GM10847 (cell line): ENCODE results near the gene ITPA.

Experiments
- POLR2A ChIP-seq: IDR thresholded peaks from 2 replicates; pipeline ENCODE4 v1.6.1; 2011; ENCODE audit not compliant: insufficient read length; ENCODE audit errors: extremely low read depth

Gene ITPA

GRCh38 chr20:3218307-3218988 is 9.2 kb downstream of the ITPA start:
- TF ChIP-seq POLR2A: no peak

DNA sequence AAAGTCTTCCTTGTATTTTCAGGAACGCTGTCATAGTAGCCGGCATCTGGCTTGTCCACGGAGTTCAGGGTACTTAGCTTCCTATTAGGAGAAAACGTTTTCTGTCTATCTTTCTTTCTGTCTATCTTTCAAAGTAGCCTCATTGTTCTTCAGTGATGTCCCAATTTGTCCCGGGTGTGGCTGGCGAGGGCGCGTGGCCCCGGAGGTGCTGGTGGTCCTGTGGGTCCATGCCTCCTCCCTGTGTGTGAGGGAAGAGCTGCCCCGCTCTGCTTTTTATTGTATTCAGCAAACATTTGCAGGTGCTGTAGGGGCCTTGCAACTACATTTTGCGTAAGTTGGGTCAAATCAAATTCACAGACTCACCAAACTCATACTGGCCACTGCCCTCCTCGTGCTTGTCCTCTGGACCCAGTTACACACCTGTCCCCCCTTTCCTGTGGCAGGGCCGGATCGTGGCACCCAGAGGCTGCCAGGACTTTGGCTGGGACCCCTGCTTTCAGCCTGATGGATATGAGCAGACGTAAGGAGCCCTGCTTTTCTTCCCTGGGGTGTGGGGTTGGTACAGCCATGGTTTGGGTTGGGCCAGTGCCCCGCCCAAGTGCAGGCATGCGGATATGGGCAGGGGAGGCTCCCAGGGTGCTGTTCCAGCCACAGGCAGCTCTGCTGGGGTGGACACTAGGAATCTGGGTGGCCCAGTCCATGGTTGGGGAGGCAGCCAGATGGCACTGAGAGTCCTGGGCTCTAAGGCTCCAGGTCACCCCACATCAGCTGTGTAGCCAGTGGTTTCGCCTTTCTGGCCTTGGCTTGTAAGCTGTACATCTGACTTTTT is 12.3 kb downstream of the ITPA start:
- TF ChIP-seq POLR2A: no peak

GRCh38 chr20:3222635-3223600 is 13.6 kb downstream of the ITPA start:
- TF ChIP-seq POLR2A: no peak

DNA sequence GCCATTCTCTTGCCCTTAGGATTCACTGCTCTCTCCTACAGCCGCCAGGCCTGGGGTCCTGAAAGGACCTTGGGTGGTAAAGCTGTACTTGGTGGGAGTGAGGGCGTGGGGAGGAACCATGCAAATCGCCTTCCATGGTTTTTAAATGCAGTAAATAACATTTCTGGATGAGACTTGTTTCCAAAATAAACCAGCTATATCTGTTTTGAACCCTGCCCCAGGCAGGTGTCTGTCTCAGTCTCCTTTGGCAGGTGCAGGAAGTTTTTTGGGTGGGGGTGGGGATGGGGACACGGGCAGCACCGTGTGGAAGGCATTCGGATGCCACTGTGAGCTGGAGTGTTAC is 14.3 kb downstream of the ITPA start:
- TF ChIP-seq POLR2A: no peak

GRCh38 chr20:3223994-3224680 is 14.8 kb downstream of the ITPA start:
- no peak for TF ChIP-seq POLR2A

DNA sequence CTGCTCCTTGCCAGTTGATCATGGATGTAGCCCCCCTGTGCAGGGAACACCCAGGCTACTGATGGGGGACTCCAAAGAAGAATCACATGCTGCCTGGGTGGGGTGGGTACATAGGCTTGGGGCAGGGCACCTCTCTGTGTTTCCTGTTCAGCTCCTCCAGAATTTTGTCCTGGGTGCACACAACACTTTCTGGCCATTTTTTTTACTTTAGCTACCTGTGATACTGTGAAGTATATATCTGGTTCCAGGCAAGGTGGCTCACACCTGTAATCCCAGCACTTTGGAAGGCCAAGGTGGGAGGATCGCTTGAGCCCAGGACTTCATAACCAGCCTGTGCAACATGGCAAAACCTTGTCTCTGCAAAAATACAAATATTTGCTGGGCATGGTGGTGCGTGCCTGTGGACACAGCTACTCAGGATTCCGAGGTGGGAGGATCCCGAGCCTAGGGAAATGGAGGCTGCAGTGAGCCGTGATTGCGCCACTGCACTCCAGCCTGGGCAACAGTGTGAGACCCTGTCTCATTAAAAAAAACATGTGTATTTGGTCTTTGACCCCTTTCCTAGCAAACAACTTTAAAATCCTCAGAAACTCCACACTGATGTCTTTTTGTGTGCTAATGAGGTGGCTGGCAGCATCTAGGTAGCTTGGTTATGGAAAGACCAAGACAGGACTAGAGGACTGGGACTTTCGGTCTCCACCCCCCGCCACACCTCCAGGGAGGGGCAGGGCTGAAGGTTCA is 15.6 kb downstream of the ITPA start:
- TF ChIP-seq POLR2A: no peak

- TF ChIP-seq POLR2A: no peak
Measured at GRCh38 chr20:3226093-3226492, 16.8 kb downstream of the ITPA start.

DNA sequence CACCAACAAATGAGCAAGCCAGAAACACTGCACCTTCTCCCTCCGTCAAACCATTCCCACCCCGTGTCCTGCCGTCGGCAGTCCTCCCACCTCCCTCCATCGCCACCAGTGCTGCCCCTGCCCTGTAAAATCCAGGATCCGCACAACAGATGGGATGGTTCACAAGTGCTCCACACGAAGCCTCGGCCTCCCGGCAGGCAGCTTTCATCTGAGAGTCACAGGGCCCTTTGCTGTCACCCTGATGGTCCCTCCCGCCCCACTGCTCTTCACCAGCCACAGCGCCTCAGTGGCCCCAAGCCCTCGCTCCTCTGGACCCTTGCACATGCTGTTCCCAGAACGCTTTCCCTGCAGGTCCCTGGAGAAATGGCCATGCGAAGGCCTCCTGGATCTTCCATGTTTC is 17.6 kb downstream of the ITPA start:
- no peak for TF ChIP-seq POLR2A

- no peak for TF ChIP-seq POLR2A
Measured at GRCh38 chr20:3227506-3227905, 18.2 kb downstream of the ITPA start.

- TF ChIP-seq POLR2A: no peak
Measured at GRCh38 chr20:3227936-3228749, 18.8 kb downstream of the ITPA start.

GRCh38 chr20:3228750-3229032 is 19.4 kb downstream of the ITPA start:
- no peak for TF ChIP-seq POLR2A

DNA sequence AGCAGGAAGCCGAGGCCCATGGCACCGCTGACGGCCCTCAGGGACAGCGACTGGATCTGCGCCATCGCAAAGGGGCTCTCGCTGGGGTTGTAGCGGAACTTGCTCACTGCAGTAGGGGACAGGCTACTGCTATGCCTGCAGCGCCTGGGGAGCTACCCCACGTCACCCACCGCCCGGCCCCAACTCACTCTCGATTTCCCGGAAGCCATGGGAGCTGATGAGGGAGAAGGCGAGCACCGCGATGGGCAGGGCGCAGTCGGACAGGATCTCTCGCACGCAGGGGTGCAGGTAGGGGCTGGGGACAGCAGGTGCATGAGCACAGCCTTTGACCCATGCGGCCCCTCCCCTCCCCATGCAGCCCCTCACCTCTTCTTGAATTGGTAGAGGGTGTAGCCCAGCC is 19.9 kb downstream of the ITPA start:
- TF ChIP-seq POLR2A: no peak

DNA sequence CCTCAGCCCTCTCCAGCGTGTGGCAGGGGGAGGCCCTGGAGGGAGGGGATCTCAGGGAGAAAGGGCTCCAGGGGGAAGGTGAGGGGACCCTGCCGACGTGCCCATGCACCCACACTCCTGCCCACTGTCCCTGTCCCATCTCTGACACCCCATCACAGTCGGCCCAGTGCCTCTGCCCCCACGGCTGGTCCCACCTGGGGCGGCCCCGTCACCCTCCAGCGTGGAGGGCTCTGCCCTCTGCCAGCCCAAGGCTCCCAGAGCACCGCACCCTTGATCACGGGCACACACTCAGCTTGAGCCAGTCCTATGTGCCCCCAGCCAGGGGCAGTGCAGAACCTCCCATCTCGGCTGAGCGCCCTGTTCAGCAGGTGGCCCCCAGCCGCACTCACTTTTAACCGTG is 20.5 kb downstream of the ITPA start:
- TF ChIP-seq POLR2A: no peak

DNA sequence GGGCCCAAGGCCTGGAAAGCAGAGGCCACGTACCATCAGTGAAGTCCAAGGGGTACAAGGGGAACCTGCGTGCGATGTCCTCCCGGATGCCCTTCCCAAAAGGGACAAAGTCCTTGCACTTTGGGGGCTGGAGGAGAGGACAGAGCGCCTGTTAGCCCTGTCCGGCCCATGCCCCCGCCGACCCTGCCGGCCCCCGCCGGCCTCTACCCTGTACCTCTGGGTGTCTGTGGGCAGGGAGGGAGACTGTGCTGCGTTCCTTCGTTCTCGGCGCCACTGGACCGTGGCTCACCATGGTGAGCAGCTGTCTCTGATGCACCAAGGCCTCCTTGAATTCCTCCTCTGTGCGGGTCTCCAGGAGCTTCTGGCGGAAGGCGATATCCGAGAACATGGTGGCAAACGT is 21.8 kb downstream of the ITPA start:
- TF ChIP-seq POLR2A: no peak
